GM12878 (cell line): ENCODE results near the gene HS3ST3A1. TPM values are rescaled to one million over a fixed set of nuclear protein-coding genes. Genes with fewer than 3 reads are reported as not detected.

ENCODE experiments used
- ATAC-seq: fragments of 200-7000 bp; cut with Tn5 transposase; 3 replicates; pipeline ENCODE4 v1.9.1; 2020; ENCODE audit warnings: mild to moderate bottlenecking, moderate library complexity
- BruUV-seq: library from RNA; stranded (reverse); fragments of 400-500 nt; replicated peaks from 2 replicates; lab custom pipeline; 2021; lab: Mats Ljungman, UMichigan
- CTCF ChIA-PET: fragments of 300-600 bp; sonication (Branson Sonifier 250); formaldehyde crosslinking; extraction: SDS; loops from one replicate; lab custom pipeline; 2021; ENCODE audit warnings: inconsistent platforms; lab: Yijun Ruan, JAX
- POLR2A ChIA-PET: fragments of 350-600 bp; formaldehyde crosslinking; extraction: SDS; loops from one replicate; lab custom pipeline; 2021; ENCODE audit warnings: inconsistent platforms; lab: Charles Lee
- RAD21 ChIA-PET: fragments of 300-600 bp; sonication (Branson Sonifier 250); formaldehyde crosslinking; loops from one replicate; lab custom pipeline; 2023; ENCODE audit warnings: antibody characterized with exemption; ENCODE audit not compliant: unreplicated experiment; lab: Charles Lee
- SMC1A ChIA-PET: fragments of 300-600 bp; sonication (Branson Sonifier 250); formaldehyde crosslinking; loops from one replicate; lab custom pipeline; 2023; ENCODE audit not compliant: unreplicated experiment, uncharacterized antibody; lab: Charles Lee
- DNase-seq: peaks from one replicate; pipeline ENCODE4 v3.0.0-alpha.2; 2011; ENCODE audit warnings: low read depth, low spot score
- FAIRE-seq: peaks from 3 replicates; lab custom pipeline; 2011; peaks lifted over from hg19 to GRCh38; lab: Jason Lieb, UNC
- H2AFZ ChIP-seq: 2 replicates; pipeline ENCODE4 v1.6.0; 2011; ENCODE audit warnings: low read depth, low read length, control low read depth; ENCODE audit not compliant: control insufficient read depth
- H3K27ac ChIP-seq: 2 replicates; pipeline ENCODE4 v1.5.1; 2011; ENCODE audit warnings: control low read depth; ENCODE audit not compliant: control insufficient read depth, insufficient read depth
- H3K27me3 ChIP-seq, 2 experiments: replicated peaks in 1 of 2; 2 replicates each; pipeline versions ENCODE4 v1.6.0 to v1.6.1; 2011; ENCODE audit warnings: low read length in 1 of 2; ENCODE audit not compliant: control insufficient read depth in 2 of 2, insufficient read depth in 2 of 2
- H3K36me3 ChIP-seq, 2 experiments: 2 replicates each; pipeline ENCODE4 v1.5.1; 2011; ENCODE audit warnings: low read length in 1 of 2; ENCODE audit not compliant: control insufficient read depth in 2 of 2, insufficient read depth in 2 of 2
- H3K4me1 ChIP-seq: 2 replicates; pipeline ENCODE4 v1.6.1; 2011; ENCODE audit warnings: mild to moderate bottlenecking, low read length, moderate library complexity, mixed read lengths; ENCODE audit not compliant: control insufficient read depth, insufficient read depth
- H3K4me2 ChIP-seq: 2 replicates; pipeline ENCODE4 v1.6.0; 2011; ENCODE audit warnings: control low read depth; ENCODE audit not compliant: control insufficient read depth, insufficient read depth
- H3K4me3 ChIP-seq: fragments of 200-600 bp; sonication (generic); 2 replicates; pipeline ENCODE4 v1.5.1; 2016
- H3K79me2 ChIP-seq: 2 replicates; pipeline ENCODE4 v1.6.0; 2011; ENCODE audit warnings: low read length; ENCODE audit not compliant: control insufficient read depth, insufficient read depth
- H3K9ac ChIP-seq: 2 replicates; pipeline ENCODE4 v1.8.0; 2011; ENCODE audit warnings: low read length, control low read depth, mixed read lengths; ENCODE audit not compliant: control insufficient read depth, insufficient read depth
- H3K9me3 ChIP-seq: replicated peaks from 3 replicates; pipeline ENCODE4 v1.5.1; 2011; ENCODE audit warnings: mild to moderate bottlenecking, low read length; ENCODE audit not compliant: control insufficient read depth, insufficient read depth
- H4K20me1 ChIP-seq: 2 replicates; pipeline ENCODE4 v1.6.0; 2011; ENCODE audit not compliant: control insufficient read depth, insufficient read depth
- CBX5 ChIP-seq: sonication (generic); IDR thresholded peaks from 2 replicates; pipeline ENCODE4 v1.6.1; 2016; ENCODE audit warnings: low read depth, moderate library complexity, mild to moderate bottlenecking, inconsistent platforms
- CHD4 ChIP-seq: fragments of 200-600 bp; sonication (generic); IDR thresholded peaks from 2 replicates; pipeline ENCODE4 v1.6.1; 2016; ENCODE audit warnings: mild to moderate bottlenecking
- EP300 ChIP-seq, 2 experiments: fragments of 150-350 bp in 1 of 2; IDR thresholded peaks; 2 replicates each; pipeline ENCODE4 v1.6.1; 2011 to 2012; ENCODE audit warnings: low read depth in 2 of 2, low read length in 2 of 2, borderline replicate concordance in 1 of 2, improper control_type of control experiment in 1 of 2, inconsistent platforms in 1 of 2; ENCODE audit not compliant: control insufficient read depth in 1 of 2
- IKZF1 ChIP-seq: fragments of 450-650 bp; conservative IDR thresholded peaks from 2 replicates; pipeline ENCODE4 v1.6.1; 2017; ENCODE audit warnings: antibody characterized with exemption, mild to moderate bottlenecking
- NFYA ChIP-seq: IDR thresholded peaks from 2 replicates; pipeline ENCODE4 v1.6.1; 2011; ENCODE audit warnings: low read depth, mild to moderate bottlenecking, low read length, improper control_type of control experiment, borderline replicate concordance
- NR2C1 ChIP-seq: fragments of 450-650 bp; IDR thresholded peaks from 2 replicates; pipeline ENCODE4 v1.6.1; 2017; ENCODE audit warnings: antibody characterized with exemption, mild to moderate bottlenecking, moderate library complexity
- NRF1 ChIP-seq: conservative IDR thresholded peaks from 2 replicates; pipeline ENCODE4 v1.6.1; 2011; ENCODE audit warnings: mild to moderate bottlenecking, low read depth, low read length, improper control_type of control experiment
- POLR2AphosphoS5 ChIP-seq: IDR thresholded peaks from 2 replicates; pipeline ENCODE4 v1.6.1; 2011; ENCODE audit warnings: mild to moderate bottlenecking, low read length, inconsistent platforms
- POU2F2 ChIP-seq: IDR thresholded peaks from 3 replicates; pipeline ENCODE4 v1.6.1; 2011; ENCODE audit warnings: low read depth, mild to moderate bottlenecking, low read length, borderline replicate concordance
- RAD51 ChIP-seq: fragments of 450-650 bp; IDR thresholded peaks from 2 replicates; pipeline ENCODE4 v1.6.1; 2016; ENCODE audit warnings: moderate library complexity, mild to moderate bottlenecking, inconsistent platforms
- RFX5 ChIP-seq: IDR thresholded peaks from 2 replicates; pipeline ENCODE4 v1.6.1; 2011; ENCODE audit warnings: low read depth, low read length, improper control_type of control experiment
- SMARCA5 ChIP-seq: fragments of 450-650 bp; IDR thresholded peaks from 2 replicates; pipeline ENCODE4 v1.6.1; 2017; ENCODE audit warnings: mild to moderate bottlenecking
- TCF12 ChIP-seq: IDR thresholded peaks from 2 replicates; pipeline ENCODE4 v1.6.1; 2011; ENCODE audit warnings: low read depth, mild to moderate bottlenecking, low read length
- ZBED1 ChIP-seq: IDR thresholded peaks from 2 replicates; pipeline ENCODE4 v1.6.1; 2016; ENCODE audit warnings: borderline replicate concordance
- ZSCAN29 ChIP-seq: fragments of 450-650 bp; IDR thresholded peaks from 2 replicates; pipeline ENCODE4 v1.6.1; 2017; ENCODE audit warnings: mild to moderate bottlenecking, moderate library complexity
- WGBS: methylation state at CpG from one replicate; pipeline ENCODE4 v1.1.6; 2016; ENCODE audit warnings: low lambda C conversion rate; ENCODE audit not compliant: insufficient replicate concordance, insufficient coverage; ENCODE audit errors: missing lambda C conversion rate; 5-methylcytosine and 5-hydroxymethylcytosine counted together
- in situ Hi-C: fragments of 300-500 bp; cut with MboI; formaldehyde crosslinking; loops from 9 replicates; pipeline ENCODE4 v1.14.3; 2018; ENCODE audit warnings: mixed read lengths
- intact Hi-C: fragments of 100-400 bp; cut with micrococcal nuclease; formaldehyde crosslinking; loops from one replicate; pipeline ENCODE4 v1.14.2; 2022; ENCODE audit not compliant: unreplicated experiment
- polyA plus RNA-seq, 11 experiments: library from polyadenylated mRNA; depleted of rRNA in 4 of 11; unstranded in 6 of 11; stranded (reverse) in 5 of 11; fragments of >200 nt; fragmentation: Nextera tagmentation in 4 of 11; fragmentation: Illumina TruSeq in 1 of 11; extraction: Ambion mirVana in 4 of 11; extraction: Trizol in 1 of 11; gene quantifications; 1 replicate in 1 of 11; 2 replicates in 10 of 11; pipeline versions ENCODE4 v1.2.1 to v1.2.3, GENCODE V29; 2011 to 2016; ENCODE audit warnings: inconsistent platforms in 2 of 11, missing spikeins in 2 of 11, low read depth in 1 of 11
- total RNA-seq, 4 experiments: library from RNA; depleted of rRNA in 3 of 4; stranded (reverse); fragments of >200 nt in 3 of 4; fragmentation: Illumina TruSeq in 1 of 4; extraction: Trizol in 1 of 4; gene quantifications; 2 replicates each; pipeline versions ENCODE4 v1.2.1 to v1.2.3, GENCODE V29; 2013 to 2021
- TF ChIP-seq, protein P1 (sequence below): IDR thresholded peaks from 2 replicates; pipeline ENCODE4 v1.6.1; 2011; ENCODE audit warnings: low read depth, low read length, improper control_type of control experiment, borderline replicate concordance
- TF ChIP-seq, protein P2 (sequence below): fragments of 450-650 bp; IDR thresholded peaks from 2 replicates; pipeline ENCODE4 v1.6.1; 2017; ENCODE audit warnings: mild to moderate bottlenecking

Gene HS3ST3A1
- total and polyA plus RNA-seq, 10 of the 15 experiments (the other 5 are each of a cell fraction or from before 2014, with no cell fraction given): 0.24 to 0.26 TPM; not detected in 8

DNA sequence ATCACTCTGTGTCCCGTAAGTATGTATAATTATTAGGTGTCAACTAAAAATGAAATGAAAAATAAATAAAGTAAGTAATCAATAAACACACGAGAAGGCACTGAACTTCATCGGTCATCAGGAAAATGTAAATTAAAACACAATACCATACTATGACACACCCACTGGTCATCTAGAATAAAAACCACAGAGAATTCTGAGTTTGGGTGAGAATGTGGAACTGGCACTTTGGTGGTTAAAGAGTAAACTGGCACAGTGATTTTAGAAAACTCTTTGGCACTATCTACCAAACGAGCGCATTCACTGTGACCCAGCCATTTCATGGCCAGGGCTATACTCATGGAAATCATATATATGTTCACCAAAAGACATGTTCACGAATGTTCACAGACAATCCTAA lies 98.2 kb downstream of the HS3ST3A1 start:
- WGBS: 30% methylated on average over 6 of the region's 6 CpGs
- in situ Hi-C loops: no loop called here

More for the DNA sequence above, 98.2 kb downstream of the HS3ST3A1 start:
- Histone ChIP-seq H3K79me2 (no peaks in the 10 kb centered on the region), H3K4me2 (no peak overlapping the region), H3K9ac (no peak overlapping the region), H3K27ac (no peak overlapping the region), H3K4me3 (no peak overlapping the region), H2AFZ (no peak overlapping the region), H4K20me1 (no peaks in the 10 kb centered on the region), H3K4me1 (no peaks in the 10 kb centered on the region), H3K9me3 (no peaks in the 10 kb centered on the region; the same call in 2 of the 3 replicates), H3K27me3 (no peaks in the 10 kb centered on the region), H3K36me3 (no peaks in the 10 kb centered on the region)
- ChIA-PET SMC1A (interaction anchor here (0.9 to 4.1 kb wide), 4 partner anchors 11 to 65 kb away, joined by 3 to 30 read pairs (median 6); no protein-coding TSS in a partner anchor), POLR2A (interaction anchor here (0.6 to 1.6 kb wide), 6 partner anchors 10 to 242 kb away, joined by 3 to 6 read pairs (median 3); no protein-coding TSS in a partner anchor), RAD21 (interaction anchor here (0.7 to 1.0 kb wide), 3 partner anchors 8 to 57 kb away, joined by 3 to 7 read pairs (median 3); no protein-coding TSS in a partner anchor), CTCF (interaction anchor here (0.7 kb wide), 1 partner anchor 19 kb away, joined by 3 read pairs; no protein-coding TSS in a partner anchor)
- TF ChIP-seq, protein P1, sequence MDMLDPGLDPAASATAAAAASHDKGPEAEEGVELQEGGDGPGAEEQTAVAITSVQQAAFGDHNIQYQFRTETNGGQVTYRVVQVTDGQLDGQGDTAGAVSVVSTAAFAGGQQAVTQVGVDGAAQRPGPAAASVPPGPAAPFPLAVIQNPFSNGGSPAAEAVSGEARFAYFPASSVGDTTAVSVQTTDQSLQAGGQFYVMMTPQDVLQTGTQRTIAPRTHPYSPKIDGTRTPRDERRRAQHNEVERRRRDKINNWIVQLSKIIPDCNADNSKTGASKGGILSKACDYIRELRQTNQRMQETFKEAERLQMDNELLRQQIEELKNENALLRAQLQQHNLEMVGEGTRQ: no peak
- TF ChIP-seq SMARCA5 (no peak), NFYA (no peak), ZSCAN29 (no peak), EP300 (IDR thresholded peaks at IDR 0.05; ENCODE audit: borderline replicate concordance in 1 of 2, control insufficient read depth in 1 of 2, low read depth in 2 of 2, low read length in 2 of 2) (no peak), CBX5 (no peak), ZBED1 (no peak), POU2F2 (no peak), NR2C1 (no peak), IKZF1 (no peak), NRF1 (no peak), POLR2AphosphoS5 (no peak), CHD4 (no peak), RAD51 (no peak), TCF12 (no peak), RFX5 (no peak)
- TF ChIP-seq, protein P2, sequence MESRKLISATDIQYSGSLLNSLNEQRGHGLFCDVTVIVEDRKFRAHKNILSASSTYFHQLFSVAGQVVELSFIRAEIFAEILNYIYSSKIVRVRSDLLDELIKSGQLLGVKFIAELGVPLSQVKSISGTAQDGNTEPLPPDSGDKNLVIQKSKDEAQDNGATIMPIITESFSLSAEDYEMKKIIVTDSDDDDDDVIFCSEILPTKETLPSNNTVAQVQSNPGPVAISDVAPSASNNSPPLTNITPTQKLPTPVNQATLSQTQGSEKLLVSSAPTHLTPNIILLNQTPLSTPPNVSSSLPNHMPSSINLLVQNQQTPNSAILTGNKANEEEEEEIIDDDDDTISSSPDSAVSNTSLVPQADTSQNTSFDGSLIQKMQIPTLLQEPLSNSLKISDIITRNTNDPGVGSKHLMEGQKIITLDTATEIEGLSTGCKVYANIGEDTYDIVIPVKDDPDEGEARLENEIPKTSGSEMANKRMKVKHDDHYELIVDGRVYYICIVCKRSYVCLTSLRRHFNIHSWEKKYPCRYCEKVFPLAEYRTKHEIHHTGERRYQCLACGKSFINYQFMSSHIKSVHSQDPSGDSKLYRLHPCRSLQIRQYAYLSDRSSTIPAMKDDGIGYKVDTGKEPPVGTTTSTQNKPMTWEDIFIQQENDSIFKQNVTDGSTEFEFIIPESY: no peak
- no TSS peak for BruUV-seq
- no peak for FAIRE-seq
- intact Hi-C loops: loop anchor here (10.0 kb wide), 1 partner anchor 109 kb away; no protein-coding TSS in a partner anchor
- no peak for DNase-seq
- ATAC-seq: no peak
